Osteocyte (in vitro differentiated cells): ENCODE data around the gene HID1. TPM values are rescaled to one million over a fixed set of nuclear protein-coding genes. Genes with fewer than 3 reads are reported as not detected.

Source experiments
- DNase-seq: peaks from one replicate; pipeline ENCODE4 v3.0.0; 2021; ENCODE audit warnings: mixed read lengths; ENCODE audit not compliant: unreplicated experiment; ENCODE audit errors: extremely low spot score
- H3K27ac Mint-ChIP-seq: one replicate; pipeline ENCODE4 v1.8.0; 2021; ENCODE audit warnings: mild to moderate bottlenecking, mixed read lengths; ENCODE audit not compliant: unreplicated experiment
- H3K27me3 Mint-ChIP-seq: one replicate; pipeline ENCODE4 v1.8.0; 2021; ENCODE audit warnings: mixed read lengths; ENCODE audit not compliant: unreplicated experiment
- H3K36me3 Mint-ChIP-seq: one replicate; pipeline ENCODE4 v1.8.0; 2021; ENCODE audit warnings: mixed read lengths; ENCODE audit not compliant: unreplicated experiment
- H3K4me1 Mint-ChIP-seq: one replicate; pipeline ENCODE4 v1.8.0; 2021; ENCODE audit warnings: mixed read lengths; ENCODE audit not compliant: unreplicated experiment
- H3K4me3 Mint-ChIP-seq: one replicate; pipeline ENCODE4 v1.8.0; 2021; ENCODE audit warnings: mild to moderate bottlenecking, moderate library complexity, mixed read lengths; ENCODE audit not compliant: unreplicated experiment
- H3K9me3 Mint-ChIP-seq: one replicate; pipeline ENCODE4 v1.8.0; 2021; ENCODE audit warnings: mixed read lengths; ENCODE audit not compliant: unreplicated experiment
- CTCF ChIP-seq: fragments of 200-600 bp; sonication (generic); IDR thresholded peaks from 2 replicates; pipeline ENCODE4 v1.5.0; 2021; ENCODE audit warnings: antibody characterized with exemption, mild to moderate bottlenecking, moderate library complexity
- total RNA-seq: library from RNA; stranded (reverse); gene quantifications from 2 replicates; pipeline ENCODE4 v1.2.1, GENCODE V29; 2021

HID1 gene
- total RNA-seq, 1 donor from 2014 or later, result 10.1 TPM

- no peak for TF ChIP-seq CTCF
- DNase-seq, result no peak
- H3K9me3 Mint-ChIP-seq, result no peaks in the 10 kb centered on the region
- H3K36me3 Mint-ChIP-seq, result no peaks in the 10 kb centered on the region
- no peak overlapping the region for H3K4me3 Mint-ChIP-seq
- no peak overlapping the region for H3K27ac Mint-ChIP-seq
- H3K4me1 Mint-ChIP-seq, result no peaks in the 10 kb centered on the region
- peaks cover 32% of the 10 kb centered on the region for H3K27me3 Mint-ChIP-seq
Measured at GRCh38 chr17:74946641-74947040, 25.9 kb downstream of the HID1 start.

GRCh38 chr17:74945543-74945942 is 27.0 kb downstream of the HID1 start:
- Mint-ChIP-seq H3K36me3 (no peaks in the 10 kb centered on the region), H3K4me1 (no peaks in the 10 kb centered on the region), H3K27ac (no peak overlapping the region), H3K27me3 (peaks cover 32% of the 10 kb centered on the region), H3K9me3 (no peaks in the 10 kb centered on the region), H3K4me3 (no peak overlapping the region)
- no peak for DNase-seq
- TF ChIP-seq CTCF, result no peak

- Mint-ChIP-seq H3K27me3 (peaks cover 34% of the 10 kb centered on the region), H3K9me3 (no peaks in the 10 kb centered on the region), H3K27ac (no peak overlapping the region), H3K4me1 (no peaks in the 10 kb centered on the region), H3K4me3 (no peak overlapping the region), H3K36me3 (peaks cover 1% of the 10 kb centered on the region)
- no peak for DNase-seq
- TF ChIP-seq CTCF, result no peak
Measured at GRCh38 chr17:74943808-74944522, 28.6 kb downstream of the HID1 start.

- H3K4me3 Mint-ChIP-seq, result no peak overlapping the region
- no peak for TF ChIP-seq CTCF
Measured at GRCh38 chr17:74941128-74941725, 31.3 kb downstream of the HID1 start.

DNA sequence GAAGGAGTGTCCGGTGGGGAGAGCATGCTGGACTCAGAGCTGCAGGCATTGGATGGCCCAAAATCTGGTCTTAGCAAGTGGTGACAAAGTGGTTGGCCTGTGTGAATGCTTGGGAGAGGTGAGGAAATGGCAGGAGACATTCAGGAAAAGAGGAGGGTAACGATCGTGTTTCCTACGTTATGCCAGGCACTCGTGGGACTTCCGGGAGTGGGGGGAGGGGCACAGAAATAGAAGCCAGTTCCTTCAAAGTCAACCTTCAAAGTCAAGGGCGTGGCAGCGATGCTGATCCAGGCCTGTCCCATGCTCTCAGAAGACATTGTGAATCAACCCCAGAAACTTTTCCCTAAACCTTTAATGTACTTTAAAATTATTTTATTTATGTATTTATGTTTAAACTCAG is 33.0 kb downstream of the HID1 start:
- Mint-ChIP-seq H3K36me3 (peaks cover 1% of the 10 kb centered on the region), H3K4me1 (no peaks in the 10 kb centered on the region), H3K9me3 (no peaks in the 10 kb centered on the region), H3K27me3 (peaks cover 55% of the 10 kb centered on the region), H3K27ac (no peak overlapping the region), H3K4me3 (no peak overlapping the region)
- TF ChIP-seq CTCF, result no peak
- DNase-seq, result no peak

More at GRCh38 chr17:74941128-74941725, 31.3 kb downstream of the HID1 start:
- no peaks in the 10 kb centered on the region for H3K4me1 Mint-ChIP-seq
- no peaks in the 10 kb centered on the region for H3K9me3 Mint-ChIP-seq
- H3K27ac Mint-ChIP-seq, result no peak overlapping the region
- peaks cover 1% of the 10 kb centered on the region for H3K36me3 Mint-ChIP-seq
- DNase-seq, result no peak
- peaks cover 57% of the 10 kb centered on the region for H3K27me3 Mint-ChIP-seq
